Epithelial cell of proximal tubule (primary cell): ENCODE results near the gene ADAMTS8. TPM values are rescaled to one million over a fixed set of nuclear protein-coding genes. Genes with fewer than 3 reads are reported as not detected.

Source experiments
- DNase-seq: peaks from one replicate; pipeline ENCODE4 v3.0.0-alpha.2; 2011; ENCODE audit warnings: low read depth
- H3K4me3 ChIP-seq: 2 replicates; pipeline ENCODE4 v1.5.1; 2011; ENCODE audit warnings: low read depth, mild to moderate bottlenecking, low read length
- total RNA-seq: library from RNA; depleted of rRNA; stranded (reverse); fragments of >200 nt; gene quantifications from 2 replicates; pipeline ENCODE4 v1.2.3, GENCODE V29; 2015
- TF ChIP-seq, protein P1 (sequence below): conservative IDR thresholded peaks from 2 replicates; pipeline ENCODE4 v1.5.1; 2012; ENCODE audit warnings: low read depth, mild to moderate bottlenecking, low read length

The ADAMTS8 gene
- total RNA-seq, 1 donor from 2014 or later: not detected

DNA sequence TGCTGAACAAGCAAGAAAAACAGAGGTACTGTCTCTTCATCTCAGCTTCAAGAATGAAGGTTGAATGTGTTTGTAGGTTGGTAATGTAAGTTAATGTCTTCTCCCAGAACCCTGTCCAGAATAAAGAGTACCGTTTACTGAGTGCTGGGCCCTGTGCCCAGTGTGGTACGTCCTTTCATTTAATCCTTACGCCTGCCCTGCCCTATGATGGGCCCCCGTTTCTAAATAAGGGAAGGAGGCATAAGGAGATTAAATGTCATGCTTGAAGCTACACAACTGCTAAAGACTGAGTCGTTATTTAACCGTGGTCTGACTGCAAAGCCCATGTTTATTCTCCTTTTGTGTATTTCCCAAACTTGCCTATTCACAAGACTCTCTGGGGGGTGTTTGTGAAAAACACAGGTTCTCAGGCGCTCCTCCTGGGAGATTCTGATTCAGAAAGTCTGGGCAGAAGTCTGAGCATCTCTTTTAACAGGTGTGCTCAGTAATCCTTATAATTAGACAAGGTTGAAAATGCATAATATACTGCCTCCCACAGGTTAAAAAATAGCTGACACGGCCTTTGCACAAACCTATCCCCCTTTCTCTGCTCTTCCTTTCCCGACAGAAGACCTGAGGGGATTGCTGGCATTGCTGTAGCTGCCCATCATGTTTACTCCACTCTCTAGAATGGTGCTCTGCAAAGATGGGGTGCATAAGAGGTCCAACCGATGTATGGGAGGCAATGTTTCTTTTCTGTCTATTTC, 57.4 kb downstream of the ADAMTS8 start:
- H3K4me3 ChIP-seq: no peak overlapping the region
- DNase-seq: no peak
- TF ChIP-seq, protein P1, sequence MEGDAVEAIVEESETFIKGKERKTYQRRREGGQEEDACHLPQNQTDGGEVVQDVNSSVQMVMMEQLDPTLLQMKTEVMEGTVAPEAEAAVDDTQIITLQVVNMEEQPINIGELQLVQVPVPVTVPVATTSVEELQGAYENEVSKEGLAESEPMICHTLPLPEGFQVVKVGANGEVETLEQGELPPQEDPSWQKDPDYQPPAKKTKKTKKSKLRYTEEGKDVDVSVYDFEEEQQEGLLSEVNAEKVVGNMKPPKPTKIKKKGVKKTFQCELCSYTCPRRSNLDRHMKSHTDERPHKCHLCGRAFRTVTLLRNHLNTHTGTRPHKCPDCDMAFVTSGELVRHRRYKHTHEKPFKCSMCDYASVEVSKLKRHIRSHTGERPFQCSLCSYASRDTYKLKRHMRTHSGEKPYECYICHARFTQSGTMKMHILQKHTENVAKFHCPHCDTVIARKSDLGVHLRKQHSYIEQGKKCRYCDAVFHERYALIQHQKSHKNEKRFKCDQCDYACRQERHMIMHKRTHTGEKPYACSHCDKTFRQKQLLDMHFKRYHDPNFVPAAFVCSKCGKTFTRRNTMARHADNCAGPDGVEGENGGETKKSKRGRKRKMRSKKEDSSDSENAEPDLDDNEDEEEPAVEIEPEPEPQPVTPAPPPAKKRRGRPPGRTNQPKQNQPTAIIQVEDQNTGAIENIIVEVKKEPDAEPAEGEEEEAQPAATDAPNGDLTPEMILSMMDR: peak; percentile 49

DNA sequence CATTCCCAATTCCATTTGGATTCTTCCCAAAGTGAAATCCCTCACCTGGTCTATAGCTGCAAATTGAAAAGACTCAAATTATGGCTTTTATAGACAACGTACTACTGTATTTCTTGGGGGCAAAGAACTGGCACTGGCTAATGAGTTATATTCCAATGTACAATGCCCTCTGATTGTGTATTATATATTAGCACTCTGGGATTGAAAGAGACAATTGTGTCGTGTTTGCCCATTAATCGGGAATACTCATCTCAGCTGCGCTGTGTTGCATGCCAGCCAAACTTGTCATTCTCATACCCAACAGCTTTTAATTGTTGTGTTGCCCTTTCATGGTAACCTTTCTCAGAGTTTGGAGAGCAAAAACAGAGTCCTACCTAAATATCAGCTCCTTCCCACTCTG, 58.7 kb downstream of the ADAMTS8 start:
- DNase-seq: no peak
- TF ChIP-seq, protein P1: no peak

DNA sequence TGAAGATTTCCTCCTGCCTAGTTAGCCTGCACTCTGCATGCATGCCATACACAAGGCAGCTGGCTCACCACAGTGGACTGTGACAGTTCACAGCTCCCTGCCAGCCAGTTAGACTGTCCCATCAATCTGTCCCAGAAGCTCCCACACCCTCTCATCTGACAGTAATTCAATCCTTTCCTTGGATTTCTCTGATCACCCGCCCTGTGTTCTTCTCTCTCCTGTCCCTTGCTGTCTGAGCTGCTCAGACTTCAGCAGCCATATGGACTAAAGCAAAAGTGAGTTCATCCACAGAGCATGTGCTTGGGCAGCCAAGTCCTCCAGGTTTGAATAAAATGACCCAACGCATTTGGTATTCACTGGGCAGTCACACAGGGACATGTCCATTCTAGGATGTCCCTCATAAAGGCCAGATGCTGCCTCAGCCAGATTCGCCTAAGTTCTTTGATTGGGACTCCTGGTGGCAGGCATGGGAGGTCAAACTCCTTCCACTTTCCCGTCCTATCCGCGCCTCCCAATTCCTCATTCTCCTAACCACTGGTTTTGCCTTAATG, 59.2 kb downstream of the ADAMTS8 start:
- DNase-seq: no peak
- no peak overlapping the region for H3K4me3 ChIP-seq
- TF ChIP-seq, protein P1: peak; percentile 13

More for the DNA sequence above, 58.7 kb downstream of the ADAMTS8 start:
- no peak overlapping the region for H3K4me3 ChIP-seq

DNA sequence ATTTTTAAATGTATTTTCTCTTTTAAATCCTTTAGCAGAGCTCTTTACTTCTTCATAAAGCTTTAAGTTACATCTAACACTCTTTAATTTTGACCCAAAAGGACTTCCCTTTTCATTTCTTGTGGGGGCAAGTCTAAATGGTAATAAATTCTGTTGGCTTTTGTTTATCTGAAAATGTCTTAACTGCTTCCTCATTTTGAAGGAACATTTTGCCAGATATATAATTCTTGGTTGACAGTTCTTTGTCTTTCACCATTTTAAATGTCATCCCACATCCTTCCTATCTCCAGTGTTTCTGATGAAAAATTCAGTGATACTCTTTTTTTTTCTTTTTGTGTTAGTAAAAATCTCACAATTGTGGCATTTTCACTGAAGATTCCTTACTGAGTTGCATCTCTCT, 69.0 kb downstream of the ADAMTS8 start:
- TF ChIP-seq, protein P1: no peak
- H3K4me3 ChIP-seq: no peak overlapping the region
- DNase-seq: no peak

DNA sequence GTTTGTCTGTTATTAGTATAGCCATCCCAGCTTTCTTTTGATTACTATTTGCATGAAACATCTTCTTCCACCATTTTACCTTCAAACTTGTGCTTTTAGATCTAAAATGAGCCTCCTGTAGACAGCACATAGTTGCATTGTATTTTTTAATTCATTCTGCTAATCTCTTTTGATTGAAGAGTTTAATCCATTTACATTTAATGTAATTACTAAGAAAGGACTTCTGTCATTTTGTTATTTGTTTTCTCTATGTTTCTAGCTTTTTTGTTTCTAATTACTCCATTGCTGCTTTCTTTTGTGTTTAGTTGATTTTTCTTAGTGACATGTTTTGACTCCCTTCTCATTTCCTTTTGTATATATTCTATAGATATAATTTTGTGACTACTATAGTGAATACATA, 70.0 kb downstream of the ADAMTS8 start:
- H3K4me3 ChIP-seq: no peak overlapping the region
- DNase-seq: no peak
- TF ChIP-seq, protein P1: no peak

Other genes starting within 250 kb of the ADAMTS8 start
- 13.5 and 14.8 TPM in 2 replicates for gene ZBTB44, start 113.7 kb downstream of the ADAMTS8 start, total RNA-seq
- 0.58 and 2.4 TPM in 2 replicates for gene ADAMTS15, start 20.0 kb upstream of the ADAMTS8 start, total RNA-seq